ENCODE measurements around the gene CYTIP. TPM values are rescaled to one million over a fixed set of nuclear protein-coding genes. Genes with fewer than 3 reads are reported as not detected.

Gene CYTIP
- total and polyA plus RNA-seq, 12 donors: 0.73 to 13.7 (median 1.6) TPM

- no peak for DNase-seq
- peak in 7 of 8 donors; percentile 14 to 83 (median 61) for ATAC-seq
- WGBS, 2 donors: 73 to 79% methylated on average over 7 of the region's 7 CpGs
- peak overlapping the region in 3 of 10 donors; percentile 54 to 81 (median 75) for H3K27ac ChIP-seq
- H3K4me3 ChIP-seq: no peak overlapping the region
- no peaks in the 10 kb centered on the region for H3K9me3 ChIP-seq
- H3K27me3 ChIP-seq: no peaks in the 10 kb centered on the region
- intact Hi-C loops (cut with DNase I): no loop called here
- peaks cover 0 to 26% (median 13%) of the 10 kb centered on the region in 9 donors for H3K4me1 ChIP-seq
- H3K36me3 ChIP-seq: no peaks in the 10 kb centered on the region
- no peak for TF ChIP-seq CTCF (IDR thresholded peaks at IDR 0.05)
Observed at GRCh38 chr2:157479081-157480027, 35.5 kb upstream of the CYTIP start.

- no peak for TF ChIP-seq CTCF (IDR thresholded peaks at IDR 0.05)
- intact Hi-C loops (cut with DNase I): no loop called here
Observed at GRCh38 chr2:157477919-157478318, 34.0 kb upstream of the CYTIP start.

GRCh38 chr2:157476953-157477709, 33.2 kb upstream of the CYTIP start:
- intact Hi-C loops (cut with DNase I): no loop called here
- no peak for TF ChIP-seq CTCF (IDR thresholded peaks at IDR 0.05)
- Histone ChIP-seq H3K27me3 (no peaks in the 10 kb centered on the region), H3K36me3 (no peaks in the 10 kb centered on the region), H3K27ac (no peak overlapping the region), H3K4me3 (no peak overlapping the region), H3K4me1 (peaks cover 0 to 26% (median 13%) of the 10 kb centered on the region in 9 donors), H3K9me3 (no peaks in the 10 kb centered on the region)
- DNase-seq (no peak), ATAC-seq (no peak)

More at GRCh38 chr2:157477919-157478318, 34.0 kb upstream of the CYTIP start:
- peaks cover 0 to 26% (median 13%) of the 10 kb centered on the region in 9 donors for H3K4me1 ChIP-seq
- no peaks in the 10 kb centered on the region for H3K36me3 ChIP-seq
- H3K9me3 ChIP-seq: no peaks in the 10 kb centered on the region
- no peak for DNase-seq
- no peaks in the 10 kb centered on the region for H3K27me3 ChIP-seq
- ATAC-seq: no peak
- H3K4me3 ChIP-seq: no peak overlapping the region
- H3K27ac ChIP-seq: no peak overlapping the region

GRCh38 chr2:157475722-157476390, 32.0 kb upstream of the CYTIP start:
- Histone ChIP-seq H3K4me3 (no peak overlapping the region), H3K9me3 (no peaks in the 10 kb centered on the region), H3K4me1 (peaks cover 0 to 23% (median 9%) of the 10 kb centered on the region in 9 donors), H3K27me3 (no peaks in the 10 kb centered on the region), H3K36me3 (no peaks in the 10 kb centered on the region), H3K27ac (no peak overlapping the region)
- intact Hi-C loops (cut with DNase I): no loop called here
- DNase-seq: no peak
- TF ChIP-seq CTCF (IDR thresholded peaks at IDR 0.05): no peak
- 77 to 85% methylated on average over 12 of the region's 12 CpGs for whole genome bisulfite sequencing, 2 donors
- no peak for ATAC-seq

Data from heart right ventricle (tissue), 16 donors.